ENCODE measurements around the gene DNASE2B.

DNASE2B gene

GRCh38 chr1:84406346-84406861, 8.1 kb downstream of the DNASE2B start:
- H3K9me2 ChIP-seq (ENCODE audit: low read depth, low read length) = no peaks in the 10 kb centered on the region
- no peaks in the 10 kb centered on the region for H3K27me3 ChIP-seq (ENCODE audit: insufficient read depth, low read length)
- H3F3A ChIP-seq (ENCODE audit: insufficient read depth, low read length) = no peaks in the 10 kb centered on the region
- no peak overlapping the region for H2AFZ ChIP-seq (ENCODE audit: low read length)
- no peaks in the 10 kb centered on the region for H3K36me3 ChIP-seq (ENCODE audit: insufficient read depth, low read length)
- no peaks in the 10 kb centered on the region for H3K4me1 ChIP-seq (ENCODE audit: insufficient read depth, low read length, severe bottlenecking)
- no peaks in the 10 kb centered on the region for H3K79me2 ChIP-seq (ENCODE audit: insufficient read depth, low read length)
- no peak for TF ChIP-seq CTCF (IDR thresholded peaks at IDR 0.05; ENCODE audit: low read length)
- no peak for TF ChIP-seq EZH2 (IDR thresholded peaks at IDR 0.05; ENCODE audit: borderline replicate concordance, low read length)
- H3K4me3 ChIP-seq (ENCODE audit: low read depth, low read length, poor library complexity, severe bottlenecking) = no peak overlapping the region
- H3K9me3 ChIP-seq (ENCODE audit: low read length) = no peaks in the 10 kb centered on the region
- H3K4me2 ChIP-seq (ENCODE audit: low read length) = no peak overlapping the region
- no peak overlapping the region for H3K9ac ChIP-seq (ENCODE audit: low read length)
- no peaks in the 10 kb centered on the region for H4K20me1 ChIP-seq (ENCODE audit: insufficient read depth, low read length)
- no peak overlapping the region for H3K27ac ChIP-seq (ENCODE audit: low read depth, low read length, poor library complexity, severe bottlenecking)

GRCh38 chr1:84407524-84407923, 9.2 kb downstream of the DNASE2B start:
- Histone ChIP-seq H4K20me1 (ENCODE audit: insufficient read depth, low read length) (no peaks in the 10 kb centered on the region), H3F3A (ENCODE audit: insufficient read depth, low read length) (no peaks in the 10 kb centered on the region), H3K36me3 (ENCODE audit: insufficient read depth, low read length) (no peaks in the 10 kb centered on the region), H3K9ac (ENCODE audit: low read length) (no peak overlapping the region), H2AFZ (ENCODE audit: low read length) (no peak overlapping the region), H3K9me3 (ENCODE audit: low read length) (no peaks in the 10 kb centered on the region), H3K4me1 (ENCODE audit: insufficient read depth, low read length, severe bottlenecking) (no peaks in the 10 kb centered on the region), H3K27me3 (ENCODE audit: insufficient read depth, low read length) (no peaks in the 10 kb centered on the region), H3K27ac (ENCODE audit: low read depth, low read length, poor library complexity, severe bottlenecking) (no peak overlapping the region), H3K9me2 (ENCODE audit: low read depth, low read length) (no peaks in the 10 kb centered on the region), H3K79me2 (ENCODE audit: insufficient read depth, low read length) (no peaks in the 10 kb centered on the region), H3K4me3 (ENCODE audit: low read depth, low read length, poor library complexity, severe bottlenecking) (no peak overlapping the region), H3K4me2 (ENCODE audit: low read length) (no peak overlapping the region)
- TF ChIP-seq EZH2 (IDR thresholded peaks at IDR 0.05; ENCODE audit: borderline replicate concordance, low read length) = no peak

GRCh38 chr1:84407958-84408422, 9.7 kb downstream of the DNASE2B start:
- no peak for TF ChIP-seq EZH2 (IDR thresholded peaks at IDR 0.05; ENCODE audit: borderline replicate concordance, low read length)
- no peak for TF ChIP-seq CTCF (IDR thresholded peaks at IDR 0.05; ENCODE audit: low read length)
- H4K20me1 ChIP-seq (ENCODE audit: insufficient read depth, low read length) = no peaks in the 10 kb centered on the region
- H3K9me3 ChIP-seq (ENCODE audit: low read length) = no peaks in the 10 kb centered on the region
- H3K9ac ChIP-seq (ENCODE audit: low read length) = no peak overlapping the region
- H3K4me1 ChIP-seq (ENCODE audit: insufficient read depth, low read length, severe bottlenecking) = no peaks in the 10 kb centered on the region
- H3F3A ChIP-seq (ENCODE audit: insufficient read depth, low read length) = no peaks in the 10 kb centered on the region
- H3K36me3 ChIP-seq (ENCODE audit: insufficient read depth, low read length) = no peaks in the 10 kb centered on the region
- no peaks in the 10 kb centered on the region for H3K79me2 ChIP-seq (ENCODE audit: insufficient read depth, low read length)
- no peak overlapping the region for H3K4me3 ChIP-seq (ENCODE audit: low read depth, low read length, poor library complexity, severe bottlenecking)
- H3K27me3 ChIP-seq (ENCODE audit: insufficient read depth, low read length) = no peaks in the 10 kb centered on the region
- H3K4me2 ChIP-seq (ENCODE audit: low read length) = no peak overlapping the region
- no peaks in the 10 kb centered on the region for H3K9me2 ChIP-seq (ENCODE audit: low read depth, low read length)
- no peak overlapping the region for H2AFZ ChIP-seq (ENCODE audit: low read length)
- H3K27ac ChIP-seq (ENCODE audit: low read depth, low read length, poor library complexity, severe bottlenecking) = no peak overlapping the region

GRCh38 chr1:84409888-84410287, 11.6 kb downstream of the DNASE2B start:
- H3K4me2 ChIP-seq (ENCODE audit: low read length) = no peak overlapping the region
- no peaks in the 10 kb centered on the region for H3K9me3 ChIP-seq (ENCODE audit: low read length)
- H3K27ac ChIP-seq (ENCODE audit: low read depth, low read length, poor library complexity, severe bottlenecking) = no peak overlapping the region

More at GRCh38 chr1:84409888-84410287, 11.6 kb downstream of the DNASE2B start:
- Histone ChIP-seq H4K20me1 (ENCODE audit: insufficient read depth, low read length) (no peaks in the 10 kb centered on the region), H3K36me3 (ENCODE audit: insufficient read depth, low read length) (no peaks in the 10 kb centered on the region), H3K9ac (ENCODE audit: low read length) (no peak overlapping the region), H3K4me3 (ENCODE audit: low read depth, low read length, poor library complexity, severe bottlenecking) (no peak overlapping the region), H3K79me2 (ENCODE audit: insufficient read depth, low read length) (no peaks in the 10 kb centered on the region), H3F3A (ENCODE audit: insufficient read depth, low read length) (no peaks in the 10 kb centered on the region), H3K27me3 (ENCODE audit: insufficient read depth, low read length) (no peaks in the 10 kb centered on the region), H3K4me1 (ENCODE audit: insufficient read depth, low read length, severe bottlenecking) (no peaks in the 10 kb centered on the region), H2AFZ (ENCODE audit: low read length) (no peak overlapping the region), H3K9me2 (ENCODE audit: low read depth, low read length) (no peaks in the 10 kb centered on the region)
- TF ChIP-seq CTCF (IDR thresholded peaks at IDR 0.05; ENCODE audit: low read length) = no peak
- no peak for TF ChIP-seq EZH2 (IDR thresholded peaks at IDR 0.05; ENCODE audit: borderline replicate concordance, low read length)

All from OCI-LY1 (cell line).